GM18873 (cell line): ENCODE measurements around the gene HIPK2.

ENCODE experiments used
- ATAC-seq: cut with Tn5 transposase; IDR thresholded peaks from one replicate; pipeline ENCODE4 v1.9.1; 2021; ENCODE audit warnings: mild to moderate bottlenecking, moderate library complexity, moderate number of reproducible peaks; ENCODE audit not compliant: unreplicated experiment, low FRiP score

HIPK2 gene

DNA sequence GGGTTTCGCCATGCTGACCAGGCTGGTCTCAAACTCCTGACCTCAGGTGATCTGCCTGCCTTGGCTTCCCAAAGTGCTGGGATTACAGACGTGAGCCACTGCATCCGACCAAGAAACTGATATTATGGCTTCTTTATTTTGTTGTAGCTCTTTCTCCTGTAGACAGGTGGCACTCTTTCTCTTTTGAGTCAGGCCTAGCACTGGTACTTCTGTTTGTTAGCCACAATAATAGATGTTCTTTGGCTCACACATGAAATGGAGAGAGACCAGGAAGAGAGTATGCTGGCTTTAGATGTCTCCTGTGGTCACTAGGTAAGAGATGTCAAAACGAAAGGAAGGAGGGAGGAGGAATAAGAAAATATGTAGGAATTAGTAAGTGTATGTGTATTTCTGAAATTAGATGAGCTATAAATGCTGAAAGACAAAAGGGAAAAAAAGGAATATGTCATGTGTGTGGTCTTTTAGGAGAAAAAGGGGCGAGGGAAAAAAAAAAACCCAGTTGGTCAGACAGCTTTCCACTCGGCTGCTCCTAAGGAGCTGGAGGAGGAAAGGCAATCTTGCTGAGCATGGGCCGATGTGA lies 175.6 kb downstream of the HIPK2 start:
- ATAC-seq, result no peak

DNA sequence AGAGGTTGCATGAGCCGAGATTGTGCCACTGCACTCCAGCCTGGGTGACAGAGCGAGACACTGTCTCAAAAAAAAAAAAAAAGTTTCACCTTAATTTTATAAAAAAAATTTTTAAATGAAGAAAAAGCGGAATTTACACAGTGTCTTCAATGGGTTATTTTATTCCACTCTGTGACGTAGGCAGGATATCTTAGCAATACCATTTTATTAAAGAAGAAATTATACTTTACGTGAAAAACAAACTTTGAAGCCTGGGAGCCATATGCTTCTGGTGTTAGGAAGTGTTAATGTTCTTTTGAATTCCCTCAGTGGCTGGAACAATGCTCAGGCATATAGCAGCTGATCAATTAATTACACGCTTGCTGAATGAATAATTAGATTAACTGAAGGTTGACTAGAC lies 176.6 kb downstream of the HIPK2 start:
- ATAC-seq, result no peak

DNA sequence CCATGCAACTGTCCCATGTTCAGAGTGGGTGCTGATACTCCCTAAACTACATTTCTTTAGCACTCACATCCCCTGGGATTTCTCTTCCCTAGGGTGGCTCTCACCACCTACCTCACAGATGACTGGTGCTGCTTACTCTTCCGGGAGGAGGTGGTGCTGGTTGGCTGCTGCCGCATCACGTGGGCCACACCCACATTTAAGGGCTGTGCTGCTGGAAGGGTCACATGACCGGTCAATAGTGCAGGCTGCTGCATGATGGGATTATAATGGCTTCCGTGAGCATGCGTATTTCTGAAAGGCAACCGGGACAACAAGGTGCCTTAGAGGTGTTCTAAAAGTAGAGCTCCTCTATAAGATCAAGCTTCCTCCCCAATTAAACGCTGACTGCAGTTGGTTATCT lies 177.5 kb downstream of the HIPK2 start:
- no peak for ATAC-seq

DNA sequence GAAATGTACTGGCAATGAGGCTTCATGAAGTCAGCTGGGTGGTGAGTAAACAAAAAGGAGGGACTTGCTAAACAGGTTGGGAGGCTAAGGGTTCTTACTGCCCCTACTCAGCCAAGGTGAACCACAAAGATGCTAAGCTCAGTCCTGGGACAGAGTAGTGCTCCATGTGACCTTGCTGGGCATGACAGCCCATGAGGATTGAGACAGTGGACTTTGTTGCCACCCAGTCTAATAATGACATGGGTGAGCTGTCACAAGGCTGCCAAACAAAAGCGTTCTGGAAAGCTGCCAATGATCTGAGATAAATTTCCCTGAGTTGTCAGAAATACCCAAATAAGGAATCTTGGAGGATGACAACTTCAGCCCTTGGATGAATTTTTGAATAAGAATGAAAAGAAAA lies 179.2 kb downstream of the HIPK2 start:
- no peak for ATAC-seq

DNA sequence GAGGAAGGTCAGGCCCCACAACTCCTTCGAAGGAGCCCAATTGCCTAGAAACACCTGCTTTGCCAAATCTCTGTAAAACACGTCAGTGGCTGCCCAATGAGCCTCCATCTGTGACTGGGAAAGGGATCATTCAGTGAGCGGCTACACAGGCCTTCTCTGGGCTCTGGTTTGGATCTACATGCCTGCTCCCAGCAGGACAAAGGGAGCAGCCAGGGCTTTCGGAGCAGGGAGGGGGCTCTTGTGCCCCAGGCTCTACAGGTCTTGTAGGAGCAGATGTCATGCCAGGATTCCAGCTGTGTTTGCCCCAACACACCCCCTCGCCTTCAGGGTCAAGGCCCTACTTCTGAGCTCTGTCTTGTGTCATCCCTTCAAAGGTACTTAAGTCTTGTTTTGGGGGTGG lies 180.8 kb downstream of the HIPK2 start:
- no peak for ATAC-seq

DNA sequence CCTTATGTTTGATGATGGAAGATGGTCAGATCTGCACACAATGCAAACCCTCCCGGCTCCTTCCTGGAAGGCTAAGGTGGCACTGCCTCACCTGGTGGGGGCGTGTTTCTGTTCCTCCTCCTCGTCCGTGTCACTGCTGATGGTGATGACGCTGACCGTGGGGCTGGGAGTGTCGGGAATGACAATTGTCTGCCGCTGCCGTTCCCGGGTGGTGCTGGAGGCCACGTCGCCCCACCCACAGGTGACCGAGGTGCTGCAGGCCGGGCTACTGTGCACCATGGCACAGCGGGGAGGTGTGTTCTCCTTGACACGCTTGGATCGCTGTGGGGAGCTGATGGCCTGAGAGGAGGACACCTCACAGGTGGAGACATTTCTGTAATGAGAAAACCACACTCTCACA lies 181.2 kb downstream of the HIPK2 start:
- ATAC-seq, result no peak

DNA sequence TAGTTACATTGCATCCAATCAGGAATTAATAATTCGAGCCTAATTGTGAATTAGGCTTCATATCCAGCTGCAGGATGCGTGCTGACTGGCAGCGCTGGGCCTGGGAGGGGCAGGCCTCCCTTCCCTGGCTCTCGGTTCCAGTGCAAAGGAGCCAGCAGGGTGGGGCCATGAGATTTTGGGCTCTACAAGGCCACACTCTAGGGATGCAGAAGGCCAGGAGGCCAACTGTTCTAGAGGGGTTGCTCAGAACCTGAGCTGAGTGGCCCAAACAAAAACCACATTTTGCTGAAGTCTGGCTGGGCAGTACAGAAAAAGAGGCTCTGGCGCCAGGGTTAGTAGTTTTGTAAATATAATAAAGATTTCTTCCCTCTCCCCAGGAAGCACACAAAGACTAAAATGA lies 182.0 kb downstream of the HIPK2 start:
- ATAC-seq, result no peak

DNA sequence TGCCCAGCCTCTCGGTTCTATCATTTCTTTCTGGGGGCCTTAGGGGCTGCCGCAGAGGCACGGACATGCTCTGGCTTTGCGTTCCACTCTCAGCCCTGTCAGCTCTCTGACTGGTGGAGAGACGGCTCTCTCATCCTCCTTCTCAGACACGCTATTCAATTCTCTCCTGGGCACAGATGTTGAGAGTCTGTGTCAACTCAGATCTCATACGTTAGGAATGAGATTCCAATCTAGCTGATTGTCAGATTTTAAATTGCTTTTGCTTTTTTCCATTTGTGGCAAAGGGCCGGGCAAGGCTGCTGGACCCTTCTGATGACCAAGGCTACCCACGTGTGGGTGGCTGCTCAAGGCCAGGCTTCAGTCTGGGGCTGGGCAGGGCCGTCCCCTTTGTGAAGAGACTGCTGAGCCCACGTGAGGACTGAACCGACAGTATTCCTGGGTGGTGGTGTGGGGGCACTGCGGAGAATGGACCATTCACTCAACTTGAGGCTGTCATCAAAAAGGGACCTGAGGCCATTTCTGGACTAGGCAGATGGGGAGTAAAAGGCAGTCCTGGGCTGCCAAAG lies 182.8 kb downstream of the HIPK2 start:
- no peak for ATAC-seq

DNA sequence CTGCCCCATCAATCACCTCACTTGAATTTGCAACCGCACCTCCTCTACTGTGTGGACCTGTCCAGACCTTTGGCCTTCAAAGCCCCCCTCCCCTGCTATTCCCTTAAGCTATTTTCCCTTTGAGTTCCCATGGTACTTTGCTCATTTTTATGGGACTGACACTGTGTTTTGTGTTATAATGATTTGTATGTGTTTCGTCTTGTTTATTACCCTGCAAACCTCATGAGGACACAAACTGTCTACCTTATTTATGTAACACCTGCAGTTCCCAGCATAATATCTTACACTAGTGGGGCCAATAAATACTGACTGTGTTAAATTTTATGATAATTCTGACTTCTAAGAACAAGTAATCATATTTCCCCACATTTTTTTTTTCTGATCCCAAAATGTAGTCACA lies 183.7 kb downstream of the HIPK2 start:
- no peak for ATAC-seq

DNA sequence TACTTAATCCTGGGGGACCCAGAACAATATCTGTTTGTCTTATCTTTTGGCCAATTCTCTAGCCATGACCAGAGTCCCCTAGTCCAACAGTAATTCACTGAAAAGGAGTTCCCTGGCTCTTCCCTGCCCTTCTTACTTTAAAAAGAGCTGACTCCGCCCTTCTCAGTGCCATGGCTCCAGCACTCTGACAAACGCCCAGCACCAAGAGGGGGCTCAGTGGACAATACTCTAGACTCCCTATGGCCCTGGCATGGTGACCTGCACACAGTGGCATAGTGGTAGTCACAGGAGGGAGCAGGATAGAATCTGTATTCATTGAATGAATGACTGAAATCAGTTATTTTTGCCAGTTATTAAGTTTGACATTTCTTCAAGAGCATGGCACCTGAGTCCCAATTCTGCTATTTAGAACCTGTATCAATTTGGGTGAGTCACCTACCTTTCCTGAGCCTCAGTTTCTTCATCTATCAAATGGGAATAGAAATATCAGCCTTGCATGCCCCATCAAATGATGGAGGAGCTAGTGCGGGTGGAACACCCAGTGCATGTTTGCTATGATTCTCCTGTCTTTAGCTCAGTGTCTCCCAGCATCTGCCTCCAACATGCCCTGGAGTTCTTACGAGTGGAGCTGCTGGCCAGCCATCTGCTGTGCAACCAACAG lies 184.9 kb downstream of the HIPK2 start:
- no peak for ATAC-seq

DNA sequence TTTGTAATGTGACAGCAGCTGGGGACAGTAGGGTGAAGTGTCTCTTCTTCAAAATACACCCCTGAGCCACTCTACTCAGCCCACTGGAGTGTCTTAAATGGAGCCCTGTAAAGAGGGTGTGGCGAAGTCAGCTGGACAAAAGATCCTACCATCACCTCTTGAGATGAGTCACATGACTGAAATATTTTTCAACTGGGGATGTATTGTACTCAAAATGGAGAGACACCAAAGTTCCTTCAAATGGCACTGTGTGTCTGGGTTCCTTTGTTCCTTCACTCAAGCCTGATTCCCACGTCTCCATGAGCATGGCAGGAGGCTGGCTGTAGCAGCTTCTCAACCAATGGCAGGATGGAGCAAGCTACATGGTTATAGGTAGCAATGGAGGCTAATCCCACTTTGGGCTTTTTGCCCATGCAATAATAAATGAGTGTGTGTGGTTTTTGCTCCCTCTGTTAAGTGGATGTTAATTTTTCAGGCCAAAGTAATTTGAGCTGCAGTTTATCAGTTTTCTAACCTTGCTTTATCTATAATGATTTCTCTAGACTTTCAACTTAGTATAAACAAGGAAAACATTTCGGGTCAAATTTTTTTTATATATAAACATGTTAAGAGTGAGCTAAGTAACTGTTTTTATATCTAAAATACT lies 186.1 kb downstream of the HIPK2 start:
- ATAC-seq, result no peak

DNA sequence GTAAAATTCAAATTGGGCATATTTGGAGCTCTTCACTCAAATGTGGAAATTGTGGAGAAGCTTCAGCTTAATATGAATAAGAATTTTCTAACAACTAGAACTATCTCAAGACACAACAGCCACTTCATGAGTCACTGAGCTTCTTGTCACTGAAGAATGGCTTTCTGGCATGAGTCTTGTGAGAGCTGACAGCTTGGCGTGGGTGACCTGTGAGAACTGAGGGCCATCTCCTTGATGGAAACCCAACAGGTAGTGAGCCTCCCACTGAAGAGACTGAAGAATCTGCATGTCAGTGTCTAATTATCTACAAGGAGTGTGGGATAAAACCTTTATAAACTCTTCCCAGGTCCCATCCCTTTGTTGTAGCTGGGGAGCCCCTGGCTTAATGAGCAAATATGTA lies 188.3 kb downstream of the HIPK2 start:
- ATAC-seq, result no peak

DNA sequence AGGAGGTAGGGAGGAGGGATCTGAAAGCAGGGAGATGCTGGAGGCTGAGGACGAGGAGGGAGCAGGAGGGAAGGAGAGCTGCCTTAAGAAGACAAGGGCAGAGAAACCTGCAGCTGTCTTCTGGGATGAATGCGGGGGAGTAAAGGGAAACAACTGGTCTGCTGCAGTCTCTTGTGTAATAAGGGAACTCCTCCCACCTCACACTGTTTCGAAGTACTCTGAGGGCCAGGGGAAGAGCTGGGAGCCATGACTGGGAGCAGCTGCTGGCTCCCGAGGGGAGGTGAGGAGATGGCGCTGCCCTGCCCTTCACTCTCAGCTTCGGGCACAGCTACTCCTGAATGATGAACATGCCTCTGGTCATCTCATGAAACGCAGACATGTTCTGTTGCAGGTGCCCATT lies 189.2 kb downstream of the HIPK2 start:
- no peak for ATAC-seq

DNA sequence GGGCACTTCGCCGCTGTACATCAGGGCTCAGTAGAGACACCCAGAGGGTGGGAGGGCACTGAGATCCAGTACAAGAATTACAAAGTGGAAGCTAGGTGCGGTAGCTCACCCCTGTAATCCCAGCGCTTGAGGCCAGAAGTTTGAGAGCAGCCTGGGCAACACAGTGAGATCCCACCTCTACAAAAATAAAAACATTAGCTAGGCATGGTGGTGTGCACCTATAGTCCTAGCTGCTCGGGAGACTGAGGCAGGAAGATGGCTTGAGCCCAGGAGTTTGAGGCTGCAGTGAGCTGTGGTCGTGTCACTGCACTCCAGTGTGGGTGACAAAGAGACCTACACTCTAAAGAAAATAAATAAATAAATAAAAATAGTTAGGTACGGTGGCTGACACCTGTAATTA lies 190.3 kb downstream of the HIPK2 start:
- no peak for ATAC-seq

DNA sequence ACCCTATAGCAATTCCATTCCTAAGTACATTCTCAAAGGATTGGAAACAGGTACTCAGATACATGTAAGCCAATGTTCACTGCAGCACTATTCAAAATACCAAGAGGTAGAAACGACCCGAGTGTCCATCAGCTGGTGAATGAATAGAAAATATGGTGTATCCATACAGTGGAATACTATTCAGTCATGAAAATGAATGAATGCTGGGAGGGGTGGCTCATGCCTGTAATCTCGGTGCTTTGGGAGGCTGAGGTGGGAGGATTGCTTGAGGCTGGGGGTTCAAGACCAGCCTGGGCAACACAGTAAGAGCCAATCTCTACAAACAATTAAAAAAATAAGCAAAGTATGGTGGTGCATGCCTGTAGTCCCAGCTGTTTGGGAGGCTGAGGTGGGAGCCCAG lies 191.5 kb downstream of the HIPK2 start:
- ATAC-seq, result no peak

DNA sequence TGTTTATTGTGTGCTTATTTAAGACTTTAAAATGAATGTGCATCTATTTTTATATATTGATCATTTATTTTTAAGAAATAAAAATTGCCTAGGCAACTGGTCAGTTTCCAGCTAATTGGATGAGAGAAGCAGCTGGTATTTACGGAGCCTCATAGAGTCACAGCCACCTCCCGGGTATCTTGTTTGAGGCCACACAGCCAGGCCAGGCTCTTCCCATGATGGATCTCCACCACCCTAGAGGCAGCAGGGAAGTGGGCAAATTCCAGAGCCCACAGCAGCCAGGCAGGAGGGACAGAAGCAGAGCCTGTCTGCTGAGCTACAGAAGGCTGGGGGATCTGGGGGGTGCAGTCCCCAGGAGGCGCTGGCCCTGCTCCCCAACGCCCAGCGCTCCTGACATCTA lies 192.8 kb downstream of the HIPK2 start:
- no peak for ATAC-seq

DNA sequence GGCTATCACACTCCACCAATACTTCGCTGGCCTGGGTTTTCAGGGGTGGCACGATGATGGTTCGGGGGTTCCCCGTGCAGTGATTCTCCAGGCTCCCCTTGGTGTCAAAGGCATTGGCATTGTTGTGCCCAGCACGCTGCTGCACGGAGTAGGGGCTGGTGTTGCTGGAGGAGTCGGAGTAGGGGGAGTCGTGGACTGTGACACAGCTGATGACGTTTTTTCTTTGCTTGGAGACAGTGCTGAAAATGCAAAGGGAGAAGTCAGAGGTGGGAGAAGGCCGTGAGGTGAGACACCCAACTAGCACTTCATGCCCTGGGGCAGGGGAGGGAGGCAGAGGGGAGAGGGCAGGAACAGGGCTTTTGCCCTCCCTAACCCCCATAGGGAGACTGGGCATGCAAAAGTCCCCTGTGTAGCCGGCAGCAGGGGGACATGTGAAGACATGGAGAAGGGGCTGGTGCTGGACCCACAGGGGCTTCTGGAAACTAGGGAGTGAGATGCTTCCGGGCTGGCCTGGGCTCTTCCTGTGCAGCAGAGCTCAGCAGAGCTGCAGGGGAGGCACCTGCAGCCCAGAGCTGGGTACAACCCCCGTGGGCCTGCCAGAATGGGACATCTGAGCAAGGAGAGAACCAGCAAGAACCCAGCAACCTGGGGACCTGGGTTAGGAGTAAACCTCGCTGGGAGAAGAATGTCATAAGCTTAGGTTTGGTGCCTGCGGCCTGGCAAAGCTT lies 193.8 kb downstream of the HIPK2 start:
- ATAC-seq, result no peak

DNA sequence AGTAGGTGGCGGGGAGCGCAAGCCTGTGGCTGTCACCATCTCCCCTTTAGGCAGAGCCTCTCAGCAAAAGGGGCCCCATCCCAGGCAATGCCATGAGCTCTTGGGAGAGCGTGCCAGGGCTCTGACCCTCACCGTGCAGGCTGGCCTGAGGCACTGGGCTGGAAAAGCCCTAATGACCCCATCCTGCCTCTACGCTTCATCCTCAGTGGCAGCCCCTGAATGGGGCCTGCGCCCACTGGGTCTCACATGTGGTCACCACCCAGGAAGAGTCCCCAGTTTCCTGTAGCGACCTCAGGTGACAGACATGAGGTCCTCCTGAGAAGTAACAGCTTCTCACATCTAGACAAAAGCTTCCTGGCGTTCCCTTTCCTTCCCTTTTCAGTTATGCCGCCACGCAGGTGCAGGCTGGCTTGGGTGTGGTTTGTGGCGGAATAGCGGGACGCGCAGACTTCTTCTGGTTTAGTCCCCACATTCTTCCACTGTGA lies 195.1 kb downstream of the HIPK2 start:
- ATAC-seq, result no peak

DNA sequence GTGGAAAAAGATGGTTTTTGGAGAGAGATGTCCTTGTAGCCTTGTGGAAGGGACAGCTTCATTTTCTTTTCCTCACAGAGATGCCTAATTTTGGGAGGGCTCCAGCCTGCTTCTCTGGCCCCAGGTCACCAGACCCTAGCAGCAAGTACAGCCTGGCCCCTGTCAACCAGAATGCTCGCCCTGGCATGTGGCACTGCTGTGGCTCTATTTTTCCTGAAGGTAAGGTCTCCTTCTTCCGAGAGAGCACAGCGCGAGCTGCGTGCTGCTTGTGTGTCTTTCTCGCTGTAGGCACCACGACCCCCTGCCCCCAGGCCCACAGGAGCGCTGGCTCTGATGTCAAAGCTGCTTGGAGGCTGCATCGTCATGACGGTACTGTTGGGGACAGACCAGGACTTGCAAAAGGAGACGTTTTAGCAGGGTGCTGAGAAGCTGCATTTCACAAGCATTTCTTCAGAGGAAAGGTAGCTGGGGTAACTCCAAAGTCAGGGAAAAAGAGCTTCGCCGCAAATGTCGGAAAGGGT lies 195.6 kb downstream of the HIPK2 start:
- no peak for ATAC-seq

DNA sequence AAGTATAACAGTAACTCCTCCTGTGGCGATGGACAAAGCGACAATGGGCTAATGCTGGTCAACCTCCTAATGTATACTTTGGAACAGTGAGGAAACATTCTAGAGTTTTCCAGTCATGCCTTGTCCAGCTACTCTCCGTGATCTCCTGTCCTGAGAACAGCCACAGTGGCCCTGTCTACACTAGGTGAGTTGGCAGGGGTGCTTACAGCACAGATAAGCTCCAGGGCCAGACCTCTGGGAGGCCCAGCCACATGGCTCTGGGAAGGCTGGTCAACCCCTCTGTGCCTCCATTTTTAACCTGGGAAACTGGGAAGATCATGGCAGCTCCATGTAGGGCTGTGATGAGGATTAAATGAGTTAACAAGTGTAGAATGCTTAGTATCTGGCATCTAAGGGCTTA lies 197.4 kb downstream of the HIPK2 start:
- ATAC-seq, result no peak
